ENCODE data around the gene ZBED5. TPM values are rescaled to one million over a fixed set of nuclear protein-coding genes. Genes with fewer than 3 reads are reported as not detected.
"Not testable (repeated sequence)": the region's sequence is repeated elsewhere in the genome, so short reads cannot be mapped to it uniquely, and the experiment has no call there.

The ZBED5 gene
- total RNA-seq, 1 experiment from 2014 or later = 16.1 TPM

DNA sequence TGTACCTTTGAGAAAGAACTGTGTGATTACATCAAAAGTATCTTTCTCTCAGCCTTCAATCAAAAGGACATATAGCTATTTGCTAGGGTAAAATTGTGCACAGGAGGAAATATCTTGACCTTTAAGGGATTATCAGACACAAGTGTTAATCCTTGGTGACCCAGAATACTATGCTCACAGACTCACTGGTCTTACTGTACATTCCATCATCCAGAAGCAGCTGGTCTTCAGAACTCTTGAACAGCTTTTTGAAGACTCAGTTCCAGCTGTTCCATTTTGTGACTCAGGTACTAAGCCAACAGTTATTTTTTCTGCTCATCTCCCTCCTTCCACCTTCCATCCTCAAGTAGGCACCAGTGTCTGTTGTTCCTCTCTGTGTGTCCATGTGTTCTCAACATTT, 19.8 kb downstream of the ZBED5 start:
- no peak for DNase-seq (ENCODE audit: low spot score)

DNA sequence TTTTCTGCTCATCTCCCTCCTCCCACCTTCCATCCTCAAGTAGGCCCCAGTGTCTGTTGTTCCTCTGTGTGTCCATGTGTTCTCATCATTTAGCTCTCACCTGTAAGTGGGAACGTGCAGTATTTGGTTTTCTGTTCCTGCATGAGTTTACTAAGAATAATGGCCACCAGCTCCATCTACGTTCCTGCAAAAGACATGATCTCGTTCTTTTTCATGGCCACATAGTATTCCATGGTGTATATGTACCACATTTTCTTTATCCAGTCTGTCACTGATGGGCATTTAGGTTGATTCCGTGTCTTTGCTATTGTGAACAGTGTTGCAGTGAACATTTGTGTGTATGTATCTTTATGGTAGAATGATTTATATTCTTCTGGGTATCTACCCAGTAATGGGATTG, 21.0 kb downstream of the ZBED5 start:
- DNase-seq (ENCODE audit: low spot score) = not testable (repeated sequence)

- no peak for DNase-seq (ENCODE audit: low spot score)
Measured at GRCh38 chr11:10829139-10829538, 28.7 kb downstream of the ZBED5 start.

DNA sequence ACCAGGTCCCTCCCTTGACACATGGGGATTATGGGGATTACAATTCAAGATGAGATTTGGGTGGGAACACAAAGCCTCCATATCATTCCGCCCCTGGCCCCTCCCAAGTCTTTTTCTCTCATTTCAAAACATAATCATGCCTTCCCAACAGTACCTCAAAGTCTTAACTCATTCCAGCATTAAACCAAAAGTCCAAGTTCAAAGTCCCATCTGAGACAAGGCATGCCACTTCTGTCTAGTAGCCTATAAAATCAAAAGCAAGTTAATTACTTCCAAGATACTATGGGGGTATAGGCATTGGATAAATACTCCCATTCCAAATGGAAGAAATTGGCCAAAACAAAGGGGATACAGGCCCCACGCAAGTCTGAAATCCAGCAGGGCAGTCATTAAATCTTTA, 29.5 kb downstream of the ZBED5 start:
- no peak for DNase-seq (ENCODE audit: low spot score)

DNA sequence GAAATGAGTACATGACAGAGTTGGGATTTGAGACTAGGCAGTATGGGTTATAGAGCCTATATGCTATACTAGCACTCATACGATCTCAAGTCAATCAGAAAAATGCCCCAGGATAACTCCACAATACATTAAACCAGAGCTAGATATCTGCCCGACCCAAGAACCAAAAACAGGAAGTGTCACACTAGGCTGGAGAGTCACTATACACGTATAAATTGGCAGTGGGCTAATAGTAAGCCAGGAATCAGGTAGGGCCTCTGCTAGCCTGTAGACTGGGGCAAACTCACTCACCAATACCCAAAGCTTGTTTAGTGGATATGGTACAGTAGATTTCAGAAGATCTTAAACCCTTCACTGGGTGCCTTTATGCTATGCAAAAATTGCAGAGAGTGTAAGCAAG, 33.0 kb downstream of the ZBED5 start:
- DNase-seq (ENCODE audit: low spot score) = no peak

GRCh38 chr11:10823152-10823579, 34.7 kb downstream of the ZBED5 start:
- DNase-seq (ENCODE audit: low spot score) = no peak

DNA sequence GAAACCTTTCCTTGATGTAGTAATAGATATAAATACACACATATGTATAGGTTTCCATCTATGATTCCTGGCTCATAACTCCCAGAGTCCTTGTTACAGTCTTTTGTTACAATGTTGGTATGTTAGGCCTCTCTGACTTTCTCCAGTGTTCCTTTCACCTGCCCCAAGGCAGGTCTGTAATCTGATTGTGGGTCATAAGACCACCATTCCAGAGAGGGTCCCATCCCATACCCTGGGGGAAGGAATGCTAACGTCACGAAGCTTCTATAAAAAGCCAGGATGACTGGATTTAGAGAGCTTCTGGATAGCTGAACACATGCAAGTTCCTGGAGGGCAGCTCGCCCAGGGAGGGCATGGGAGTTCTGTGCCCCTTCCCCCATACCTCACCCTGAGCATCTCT, 35.4 kb downstream of the ZBED5 start:
- DNase-seq (ENCODE audit: low spot score) = not testable (repeated sequence)

DNA sequence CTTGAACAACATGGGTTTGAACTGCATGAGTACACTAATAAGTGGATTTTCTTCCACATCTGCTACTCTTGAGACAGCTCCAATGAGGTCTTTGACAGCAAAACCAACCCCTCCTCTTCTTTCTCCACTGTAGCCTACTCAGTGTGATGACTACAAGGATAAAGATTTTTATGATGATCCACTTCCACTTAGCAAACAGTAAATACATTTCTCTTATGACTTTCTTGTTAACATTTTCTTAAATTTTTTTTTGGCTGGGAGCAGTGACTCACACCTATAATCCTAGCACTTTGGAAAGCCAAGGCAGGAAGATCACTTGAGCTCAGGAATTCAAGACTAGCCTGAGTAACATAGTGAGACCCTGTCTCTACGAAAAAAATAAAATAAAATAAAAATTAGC, 39.3 kb downstream of the ZBED5 start:
- no peak for DNase-seq (ENCODE audit: low spot score)

GRCh38 chr11:10813945-10814344, 43.9 kb downstream of the ZBED5 start:
- no peak for DNase-seq (ENCODE audit: low spot score)

DNA sequence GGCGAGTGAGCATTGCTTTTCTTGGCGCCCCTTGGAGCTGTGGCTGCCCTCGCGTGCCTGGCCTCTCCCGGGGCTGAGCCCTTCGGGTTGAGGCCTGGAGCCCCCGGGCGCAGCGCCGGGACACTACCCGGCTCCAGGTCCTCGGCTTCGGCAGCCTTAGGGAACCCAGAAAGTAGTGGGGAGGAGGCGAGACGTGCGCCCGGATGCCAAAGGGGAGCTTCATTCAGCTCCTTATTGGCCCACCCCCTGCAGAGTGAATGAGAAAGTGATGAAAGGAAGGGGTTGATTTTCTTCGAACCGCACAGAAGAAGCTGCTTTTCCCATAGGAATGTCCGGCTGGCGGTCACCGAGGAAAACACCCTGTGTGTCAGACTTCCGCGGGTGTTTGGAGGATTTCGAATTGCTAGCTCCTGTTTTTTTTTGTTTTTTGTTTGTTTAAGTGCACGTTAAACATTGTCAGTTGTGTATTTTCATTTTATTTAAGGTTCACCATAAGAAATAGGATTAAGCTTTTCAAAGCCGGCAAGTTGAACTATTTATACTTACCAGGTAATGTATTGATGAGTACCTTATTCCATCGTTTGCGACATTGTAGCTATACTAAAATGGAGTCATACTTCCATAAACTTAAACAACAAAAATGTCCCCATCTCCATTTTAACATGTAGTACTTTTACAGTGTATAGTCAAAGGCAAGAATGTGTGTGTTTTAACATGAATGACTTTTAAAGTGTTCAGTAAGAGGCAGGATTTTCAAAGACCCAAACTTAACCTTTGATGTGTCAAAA, 48.3 kb downstream of the ZBED5 start:
- DNase-seq (ENCODE audit: low spot score) = peak; percentile 72

- DNase-seq (ENCODE audit: low spot score) = peak; percentile 100
Measured at GRCh38 chr11:10808553-10809372, 49.1 kb downstream of the ZBED5 start, which contains the start of gene EIF4G2. Gene EIF4G2 (minus strand): TSS chr11:10808926.

- DNase-seq (ENCODE audit: low spot score) = no peak
Measured at GRCh38 chr11:10808235-10808552, 49.7 kb downstream of the ZBED5 start.

- DNase-seq (ENCODE audit: low spot score) = peak; percentile 61
Measured at GRCh38 chr11:10807493-10808234, 50.2 kb downstream of the ZBED5 start.

DNA sequence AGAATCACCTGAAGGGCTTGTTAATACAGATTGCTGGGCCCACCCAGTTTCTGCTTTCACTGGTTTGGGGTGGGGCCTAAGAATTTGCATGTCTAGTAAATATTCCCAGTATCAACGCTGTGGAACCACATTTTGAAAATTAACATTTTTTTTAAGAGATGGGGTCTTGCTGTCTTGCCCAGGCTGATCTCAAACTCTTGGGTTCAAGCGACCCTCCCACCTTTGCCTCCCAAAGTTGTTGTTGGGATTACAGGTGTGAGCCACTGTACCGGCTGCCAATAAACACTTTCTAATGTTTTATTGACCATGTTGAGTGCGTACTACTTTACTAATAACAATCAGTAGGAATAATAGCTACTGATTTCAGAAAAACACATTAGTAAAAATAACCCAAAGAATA, 51.6 kb downstream of the ZBED5 start:
- DNase-seq (ENCODE audit: low spot score) = no peak

GRCh38 chr11:10805741-10806140, 52.1 kb downstream of the ZBED5 start:
- no peak for DNase-seq (ENCODE audit: low spot score)

GRCh38 chr11:10803676-10804075, 54.2 kb downstream of the ZBED5 start:
- no peak for DNase-seq (ENCODE audit: low spot score)

Other genes starting within 250 kb of the ZBED5 start
- gene IRAG1, start 164.3 kb downstream of the ZBED5 start, total RNA-seq (2014; rRNA removed; shearing (Covaris generic)) = 0.21 and 1.3 TPM in 2 replicates
- 15.9 and 18.5 TPM in 2 replicates for gene CTR9, start 106.8 kb downstream of the ZBED5 start, total RNA-seq (2014; rRNA removed; shearing (Covaris generic))
- 514 and 533 TPM in 2 replicates for gene EIF4G2, start 49.1 kb downstream of the ZBED5 start, total RNA-seq (2014; rRNA removed; shearing (Covaris generic))

Data from HT-29 (cell line).